Measurements from ENCODE around the gene CNNM2.

DNA sequence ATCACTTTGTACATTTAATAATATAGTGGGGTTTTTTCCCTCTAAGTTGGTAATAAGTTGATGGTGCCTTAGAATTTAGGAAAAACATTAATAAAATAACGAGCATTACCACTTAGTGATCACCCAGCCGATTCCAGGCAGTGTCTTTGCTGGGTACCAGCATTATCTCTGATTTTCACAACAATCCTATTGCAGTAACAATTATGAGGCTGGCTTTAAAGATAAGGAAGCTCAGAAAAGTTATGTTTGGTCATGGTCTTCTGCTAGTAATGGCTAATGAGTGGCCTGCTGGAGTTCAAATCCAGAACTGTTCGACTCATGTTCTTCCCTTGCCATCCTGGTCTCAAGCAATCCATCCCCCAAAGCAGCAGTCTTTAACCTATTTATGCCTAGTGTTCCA is 127.9 kb downstream of the CNNM2 start:
- TF ChIP-seq POLR2A (IDR thresholded peaks at IDR 0.05) = no peak
- TF ChIP-seq, protein P1, sequence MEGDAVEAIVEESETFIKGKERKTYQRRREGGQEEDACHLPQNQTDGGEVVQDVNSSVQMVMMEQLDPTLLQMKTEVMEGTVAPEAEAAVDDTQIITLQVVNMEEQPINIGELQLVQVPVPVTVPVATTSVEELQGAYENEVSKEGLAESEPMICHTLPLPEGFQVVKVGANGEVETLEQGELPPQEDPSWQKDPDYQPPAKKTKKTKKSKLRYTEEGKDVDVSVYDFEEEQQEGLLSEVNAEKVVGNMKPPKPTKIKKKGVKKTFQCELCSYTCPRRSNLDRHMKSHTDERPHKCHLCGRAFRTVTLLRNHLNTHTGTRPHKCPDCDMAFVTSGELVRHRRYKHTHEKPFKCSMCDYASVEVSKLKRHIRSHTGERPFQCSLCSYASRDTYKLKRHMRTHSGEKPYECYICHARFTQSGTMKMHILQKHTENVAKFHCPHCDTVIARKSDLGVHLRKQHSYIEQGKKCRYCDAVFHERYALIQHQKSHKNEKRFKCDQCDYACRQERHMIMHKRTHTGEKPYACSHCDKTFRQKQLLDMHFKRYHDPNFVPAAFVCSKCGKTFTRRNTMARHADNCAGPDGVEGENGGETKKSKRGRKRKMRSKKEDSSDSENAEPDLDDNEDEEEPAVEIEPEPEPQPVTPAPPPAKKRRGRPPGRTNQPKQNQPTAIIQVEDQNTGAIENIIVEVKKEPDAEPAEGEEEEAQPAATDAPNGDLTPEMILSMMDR (IDR thresholded peaks at IDR 0.05) = no peak

Data from body of pancreas (tissue), 4 donors.